Measurements from ENCODE around the gene RICTOR.

DNA sequence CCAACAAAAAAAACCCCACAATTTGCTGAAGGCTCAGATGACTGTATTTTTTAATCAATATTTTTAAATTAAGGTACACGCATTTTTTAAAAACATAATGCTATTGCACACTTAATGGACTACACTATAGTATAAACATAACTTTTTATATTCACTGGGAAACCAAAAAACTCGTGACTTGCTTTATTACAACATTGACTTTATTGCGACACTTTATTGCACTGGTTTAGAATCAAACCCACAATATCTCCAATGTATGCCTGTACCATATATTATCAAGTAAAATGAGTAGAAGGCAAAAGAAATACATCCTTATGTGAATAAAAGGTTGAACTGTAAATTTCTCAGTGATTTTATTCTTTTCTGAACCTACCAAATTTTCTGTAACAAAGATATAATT, 53.7 kb downstream of the RICTOR start:
- TF ChIP-seq, protein P1, sequence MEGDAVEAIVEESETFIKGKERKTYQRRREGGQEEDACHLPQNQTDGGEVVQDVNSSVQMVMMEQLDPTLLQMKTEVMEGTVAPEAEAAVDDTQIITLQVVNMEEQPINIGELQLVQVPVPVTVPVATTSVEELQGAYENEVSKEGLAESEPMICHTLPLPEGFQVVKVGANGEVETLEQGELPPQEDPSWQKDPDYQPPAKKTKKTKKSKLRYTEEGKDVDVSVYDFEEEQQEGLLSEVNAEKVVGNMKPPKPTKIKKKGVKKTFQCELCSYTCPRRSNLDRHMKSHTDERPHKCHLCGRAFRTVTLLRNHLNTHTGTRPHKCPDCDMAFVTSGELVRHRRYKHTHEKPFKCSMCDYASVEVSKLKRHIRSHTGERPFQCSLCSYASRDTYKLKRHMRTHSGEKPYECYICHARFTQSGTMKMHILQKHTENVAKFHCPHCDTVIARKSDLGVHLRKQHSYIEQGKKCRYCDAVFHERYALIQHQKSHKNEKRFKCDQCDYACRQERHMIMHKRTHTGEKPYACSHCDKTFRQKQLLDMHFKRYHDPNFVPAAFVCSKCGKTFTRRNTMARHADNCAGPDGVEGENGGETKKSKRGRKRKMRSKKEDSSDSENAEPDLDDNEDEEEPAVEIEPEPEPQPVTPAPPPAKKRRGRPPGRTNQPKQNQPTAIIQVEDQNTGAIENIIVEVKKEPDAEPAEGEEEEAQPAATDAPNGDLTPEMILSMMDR (IDR thresholded peaks at IDR 0.05) = no peak
- no peak for TF ChIP-seq POLR2A (IDR thresholded peaks at IDR 0.05)
